ENCODE measurements around the gene IFNL2.
A peak's percentile ranks its signal among the peaks of the same experiment; 100 is the strongest.
"Not testable (repeated sequence)": the region's sequence is repeated elsewhere in the genome, so short reads cannot be mapped to it uniquely, and the experiment has no call there.

The IFNL2 gene

GRCh38 chr19:39254531-39255345 lies 13.5 kb upstream of the IFNL2 start:
- H3K9me3 ChIP-seq (ENCODE audit: control insufficient read depth, low read length): peaks cover 10% of the 10 kb centered on the region
- no peaks in the 10 kb centered on the region for H3K36me3 ChIP-seq (ENCODE audit: control insufficient read depth, insufficient read depth, low read length, severe bottlenecking)
- peaks cover 76% of the 10 kb centered on the region for H3K27me3 ChIP-seq (replicated peaks; ENCODE audit: control insufficient read depth, insufficient read depth, low read length)
- no peak for DNase-seq (ENCODE audit: low read depth)
- H3K9ac ChIP-seq (ENCODE audit: low read length): no peak overlapping the region
- no peak overlapping the region for H3K4me3 ChIP-seq (ENCODE audit: low read length)
- H3K4me1 ChIP-seq (ENCODE audit: control insufficient read depth, insufficient read depth, low read length): no peaks in the 10 kb centered on the region

GRCh38 chr19:39257227-39257626 lies 11.0 kb upstream of the IFNL2 start:
- Histone ChIP-seq H3K9ac (ENCODE audit: low read length) (no peak overlapping the region), H3K36me3 (ENCODE audit: control insufficient read depth, insufficient read depth, low read length, severe bottlenecking) (no peaks in the 10 kb centered on the region), H3K4me3 (ENCODE audit: low read length) (no peak overlapping the region), H3K27me3 (replicated peaks; ENCODE audit: control insufficient read depth, insufficient read depth, low read length) (peaks cover 77% of the 10 kb centered on the region), H3K4me1 (ENCODE audit: control insufficient read depth, insufficient read depth, low read length) (no peaks in the 10 kb centered on the region), H3K9me3 (ENCODE audit: control insufficient read depth, low read length) (peaks cover 10% of the 10 kb centered on the region)
- DNase-seq (ENCODE audit: low read depth): no peak

- DNase-seq (ENCODE audit: low read depth): no peak
- Histone ChIP-seq H3K9me3 (ENCODE audit: control insufficient read depth, low read length) (peaks cover 2% of the 10 kb centered on the region), H3K4me1 (ENCODE audit: control insufficient read depth, insufficient read depth, low read length) (no peaks in the 10 kb centered on the region), H3K9ac (ENCODE audit: low read length) (no peak overlapping the region), H3K36me3 (ENCODE audit: control insufficient read depth, insufficient read depth, low read length, severe bottlenecking) (no peaks in the 10 kb centered on the region), H3K27me3 (replicated peaks; ENCODE audit: control insufficient read depth, insufficient read depth, low read length) (peaks cover 71% of the 10 kb centered on the region), H3K4me3 (ENCODE audit: low read length) (no peak overlapping the region)
Observed at GRCh38 chr19:39261704-39262103, 6.5 kb upstream of the IFNL2 start.

- H3K27me3 ChIP-seq (replicated peaks; ENCODE audit: control insufficient read depth, insufficient read depth, low read length): peaks cover 68% of the 10 kb centered on the region
- H3K9ac ChIP-seq (ENCODE audit: low read length): no peak overlapping the region
- H3K36me3 ChIP-seq (ENCODE audit: control insufficient read depth, insufficient read depth, low read length, severe bottlenecking): no peaks in the 10 kb centered on the region
- no peaks in the 10 kb centered on the region for H3K9me3 ChIP-seq (ENCODE audit: control insufficient read depth, low read length)
- no peak overlapping the region for H3K4me3 ChIP-seq (ENCODE audit: low read length)
- DNase-seq (ENCODE audit: low read depth): no peak
- no peaks in the 10 kb centered on the region for H3K4me1 ChIP-seq (ENCODE audit: control insufficient read depth, insufficient read depth, low read length)
Observed at GRCh38 chr19:39262496-39262895, 5.7 kb upstream of the IFNL2 start.

GRCh38 chr19:39263912-39264305 lies 4.3 kb upstream of the IFNL2 start:
- H3K4me3 ChIP-seq (ENCODE audit: low read length): no peak overlapping the region
- H3K4me1 ChIP-seq (ENCODE audit: control insufficient read depth, insufficient read depth, low read length): no peaks in the 10 kb centered on the region
- no peak for DNase-seq (ENCODE audit: low read depth)
- no peak overlapping the region for H3K9ac ChIP-seq (ENCODE audit: low read length)
- H3K27me3 ChIP-seq (replicated peaks; ENCODE audit: control insufficient read depth, insufficient read depth, low read length): peaks cover 59% of the 10 kb centered on the region
- no peaks in the 10 kb centered on the region for H3K36me3 ChIP-seq (ENCODE audit: control insufficient read depth, insufficient read depth, low read length, severe bottlenecking)
- H3K9me3 ChIP-seq (ENCODE audit: control insufficient read depth, low read length): no peaks in the 10 kb centered on the region

- H3K4me3 ChIP-seq (ENCODE audit: low read length): no peak overlapping the region
Observed at GRCh38 chr19:39264306-39265290, 3.6 kb upstream of the IFNL2 start.

GRCh38 chr19:39265321-39265916 lies 2.8 kb upstream of the IFNL2 start:
- Histone ChIP-seq H3K4me3 (ENCODE audit: low read length) (no peak overlapping the region), H3K9me3 (ENCODE audit: control insufficient read depth, low read length) (no peaks in the 10 kb centered on the region), H3K27me3 (replicated peaks; ENCODE audit: control insufficient read depth, insufficient read depth, low read length) (peaks cover 47% of the 10 kb centered on the region), H3K4me1 (ENCODE audit: control insufficient read depth, insufficient read depth, low read length) (no peaks in the 10 kb centered on the region), H3K9ac (ENCODE audit: low read length) (no peak overlapping the region), H3K36me3 (ENCODE audit: control insufficient read depth, insufficient read depth, low read length, severe bottlenecking) (no peaks in the 10 kb centered on the region)
- no peak for DNase-seq (ENCODE audit: low read depth)

More at GRCh38 chr19:39264306-39265290, 3.6 kb upstream of the IFNL2 start:
- peak; percentile 12 for DNase-seq (ENCODE audit: low read depth)
- no peaks in the 10 kb centered on the region for H3K36me3 ChIP-seq (ENCODE audit: control insufficient read depth, insufficient read depth, low read length, severe bottlenecking)
- H3K27me3 ChIP-seq (replicated peaks; ENCODE audit: control insufficient read depth, insufficient read depth, low read length): peaks cover 54% of the 10 kb centered on the region
- H3K9ac ChIP-seq (ENCODE audit: low read length): no peak overlapping the region
- no peaks in the 10 kb centered on the region for H3K4me1 ChIP-seq (ENCODE audit: control insufficient read depth, insufficient read depth, low read length)
- no peaks in the 10 kb centered on the region for H3K9me3 ChIP-seq (ENCODE audit: control insufficient read depth, low read length)

GRCh38 chr19:39268531-39269223 lies 481 bp downstream of the IFNL2 start:
- not testable (repeated sequence) for H3K4me1 ChIP-seq (ENCODE audit: control insufficient read depth, insufficient read depth, low read length); H3K9ac ChIP-seq (ENCODE audit: low read length); DNase-seq (ENCODE audit: low read depth); H3K36me3 ChIP-seq (ENCODE audit: control insufficient read depth, insufficient read depth, low read length, severe bottlenecking); H3K9me3 ChIP-seq (ENCODE audit: control insufficient read depth, low read length); H3K4me3 ChIP-seq (ENCODE audit: low read length)
- peaks cover 28% of the 10 kb centered on the region for H3K27me3 ChIP-seq (replicated peaks; ENCODE audit: control insufficient read depth, insufficient read depth, low read length)

- not testable (repeated sequence) for H3K9me3 ChIP-seq (ENCODE audit: control insufficient read depth, low read length); H3K4me1 ChIP-seq (ENCODE audit: control insufficient read depth, insufficient read depth, low read length)
- peaks cover 21% of the 10 kb centered on the region for H3K27me3 ChIP-seq (replicated peaks; ENCODE audit: control insufficient read depth, insufficient read depth, low read length)
Observed at GRCh38 chr19:39269369-39269768, 1.2 kb downstream of the IFNL2 start.

GRCh38 chr19:39270036-39270871 lies 2.1 kb downstream of the IFNL2 start:
- Histone ChIP-seq H3K27me3 (replicated peaks; ENCODE audit: control insufficient read depth, insufficient read depth, low read length) (peaks cover 20% of the 10 kb centered on the region), H3K4me3 (ENCODE audit: low read length) (no peak overlapping the region), H3K4me1 (ENCODE audit: control insufficient read depth, insufficient read depth, low read length) (no peaks in the 10 kb centered on the region), H3K9ac (ENCODE audit: low read length) (no peak overlapping the region), H3K36me3 (ENCODE audit: control insufficient read depth, insufficient read depth, low read length, severe bottlenecking) (no peaks in the 10 kb centered on the region), H3K9me3 (ENCODE audit: control insufficient read depth, low read length) (no peaks in the 10 kb centered on the region)
- DNase-seq (ENCODE audit: low read depth): no peak

More at GRCh38 chr19:39269369-39269768, 1.2 kb downstream of the IFNL2 start:
- H3K4me3 ChIP-seq (ENCODE audit: low read length); H3K36me3 ChIP-seq (ENCODE audit: control insufficient read depth, insufficient read depth, low read length, severe bottlenecking); H3K9ac ChIP-seq (ENCODE audit: low read length); DNase-seq (ENCODE audit: low read depth): not testable (repeated sequence)

All from adipocyte (in vitro differentiated cells).